Testis (tissue), 3 donors: ENCODE data around the gene TCERG1L. TPM values are rescaled to one million over a fixed set of nuclear protein-coding genes. Genes with fewer than 3 reads are reported as not detected.

Experiments used
- DNase-seq: peaks from one replicate; pipeline ENCODE4 v3.0.0-alpha.2; 2019
- H3K27ac ChIP-seq, 2 donors: fragments of 200-600 bp; sonication (generic); one replicate each; pipeline ENCODE4 v1.5.1; 2019
- H3K27me3 ChIP-seq: fragments of 200-600 bp; sonication (generic); one replicate; pipeline ENCODE4 v1.5.1; 2019
- H3K36me3 ChIP-seq: fragments of 200-600 bp; sonication (generic); one replicate; pipeline ENCODE4 v1.5.1; 2017; ENCODE audit warnings: low read depth; ENCODE audit errors: missing control alignments
- H3K4me1 ChIP-seq: fragments of 200-600 bp; sonication (generic); one replicate; pipeline ENCODE4 v1.5.1; 2019
- H3K4me3 ChIP-seq, 2 donors: fragments of 200-600 bp; sonication (generic); one replicate each; pipeline ENCODE4 v1.5.1; 2017 to 2019
- H3K9me3 ChIP-seq: fragments of 200-600 bp; sonication (generic); one replicate; pipeline ENCODE4 v1.5.1; 2017
- POLR2A ChIP-seq: fragments of 450-650 bp; IDR thresholded peaks from one replicate; pipeline ENCODE4 v1.6.1; 2017; ENCODE audit warnings: antibody characterized with exemption, mild to moderate bottlenecking, moderate library complexity
- WGBS, 2 donors: methylation state at CpG; one replicate each; pipeline ENCODE4 v1.1.5; 2018; 5-methylcytosine and 5-hydroxymethylcytosine counted together
- intact Hi-C: fragments of 100-400 bp; cut with DNase I; formaldehyde crosslinking; loops from one replicate; pipeline ENCODE4 v1.15.1; 2023; ENCODE audit warnings: low total_unique reads
- polyA plus RNA-seq: library from polyadenylated mRNA; stranded (reverse); fragments of 350-450 nt; fragmentation: Illumina TruSeq; extraction: RNeasy Lipid Tissue Mini Kit (QIAGEN cat#74804); gene quantifications from one replicate; pipeline ENCODE4 v1.2.3, GENCODE V29; 2014; ENCODE audit warnings: low read depth, low replicate concordance; ENCODE audit not compliant: insufficient read depth
- total RNA-seq, 2 donors: library from RNA; depleted of rRNA; stranded (reverse); fragments of >200 nt; gene quantifications; one replicate each; pipeline ENCODE4 v1.2.3, GENCODE V29; 2016
- TF ChIP-seq, protein P1 (sequence below), 3 experiments: fragments of 450-650 bp in 2 of 3; fragments of 200-600 bp in 1 of 3; sonication (generic) in 1 of 3; IDR thresholded peaks; one replicate each; pipeline ENCODE4 v1.5.1; 2016 to 2019; ENCODE audit warnings: antibody characterized with exemption in 3 of 3, mild to moderate bottlenecking in 2 of 3, moderate library complexity in 1 of 3

TCERG1L gene
- total and polyA plus RNA-seq, 3 donors from 2014 or later: 3.0 to 8.3 (median 7.7) TPM

DNA sequence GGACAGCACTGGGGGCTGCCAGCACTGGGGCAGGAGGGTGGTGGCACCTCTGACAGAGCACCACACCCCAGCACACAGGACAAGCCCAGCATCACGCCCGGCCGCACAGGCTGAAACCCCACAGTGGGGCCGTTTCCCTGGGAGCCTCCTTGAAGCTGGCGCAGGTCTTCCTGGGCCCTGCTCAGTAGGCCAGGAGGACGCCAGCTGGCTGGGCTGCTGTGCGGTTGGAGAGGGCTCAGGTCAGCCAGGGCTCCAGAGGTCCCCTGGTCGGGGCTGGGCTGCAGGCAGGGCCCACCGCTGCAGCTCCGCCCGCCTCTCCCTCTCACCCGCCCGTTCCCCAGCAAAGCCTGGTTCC, 137.3 kb downstream of the TCERG1L start:
- 78 to 88% methylated on average over 6 to 9 of the region's 13 CpGs for WGBS, 2 donors
- no peak for DNase-seq
- intact Hi-C loops: no loop called here
- H3K4me1 ChIP-seq: peaks cover 10% of the 10 kb centered on the region
- H3K27ac ChIP-seq: no peak overlapping the region
- H3K9me3 ChIP-seq: no peaks in the 10 kb centered on the region
- no peak overlapping the region for H3K4me3 ChIP-seq
- H3K27me3 ChIP-seq: no peaks in the 10 kb centered on the region
- TF ChIP-seq POLR2A: no peak
- TF ChIP-seq, protein P1, sequence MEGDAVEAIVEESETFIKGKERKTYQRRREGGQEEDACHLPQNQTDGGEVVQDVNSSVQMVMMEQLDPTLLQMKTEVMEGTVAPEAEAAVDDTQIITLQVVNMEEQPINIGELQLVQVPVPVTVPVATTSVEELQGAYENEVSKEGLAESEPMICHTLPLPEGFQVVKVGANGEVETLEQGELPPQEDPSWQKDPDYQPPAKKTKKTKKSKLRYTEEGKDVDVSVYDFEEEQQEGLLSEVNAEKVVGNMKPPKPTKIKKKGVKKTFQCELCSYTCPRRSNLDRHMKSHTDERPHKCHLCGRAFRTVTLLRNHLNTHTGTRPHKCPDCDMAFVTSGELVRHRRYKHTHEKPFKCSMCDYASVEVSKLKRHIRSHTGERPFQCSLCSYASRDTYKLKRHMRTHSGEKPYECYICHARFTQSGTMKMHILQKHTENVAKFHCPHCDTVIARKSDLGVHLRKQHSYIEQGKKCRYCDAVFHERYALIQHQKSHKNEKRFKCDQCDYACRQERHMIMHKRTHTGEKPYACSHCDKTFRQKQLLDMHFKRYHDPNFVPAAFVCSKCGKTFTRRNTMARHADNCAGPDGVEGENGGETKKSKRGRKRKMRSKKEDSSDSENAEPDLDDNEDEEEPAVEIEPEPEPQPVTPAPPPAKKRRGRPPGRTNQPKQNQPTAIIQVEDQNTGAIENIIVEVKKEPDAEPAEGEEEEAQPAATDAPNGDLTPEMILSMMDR (IDR thresholded peaks at IDR 0.05): no peak
- H3K36me3 ChIP-seq: no peaks in the 10 kb centered on the region

DNA sequence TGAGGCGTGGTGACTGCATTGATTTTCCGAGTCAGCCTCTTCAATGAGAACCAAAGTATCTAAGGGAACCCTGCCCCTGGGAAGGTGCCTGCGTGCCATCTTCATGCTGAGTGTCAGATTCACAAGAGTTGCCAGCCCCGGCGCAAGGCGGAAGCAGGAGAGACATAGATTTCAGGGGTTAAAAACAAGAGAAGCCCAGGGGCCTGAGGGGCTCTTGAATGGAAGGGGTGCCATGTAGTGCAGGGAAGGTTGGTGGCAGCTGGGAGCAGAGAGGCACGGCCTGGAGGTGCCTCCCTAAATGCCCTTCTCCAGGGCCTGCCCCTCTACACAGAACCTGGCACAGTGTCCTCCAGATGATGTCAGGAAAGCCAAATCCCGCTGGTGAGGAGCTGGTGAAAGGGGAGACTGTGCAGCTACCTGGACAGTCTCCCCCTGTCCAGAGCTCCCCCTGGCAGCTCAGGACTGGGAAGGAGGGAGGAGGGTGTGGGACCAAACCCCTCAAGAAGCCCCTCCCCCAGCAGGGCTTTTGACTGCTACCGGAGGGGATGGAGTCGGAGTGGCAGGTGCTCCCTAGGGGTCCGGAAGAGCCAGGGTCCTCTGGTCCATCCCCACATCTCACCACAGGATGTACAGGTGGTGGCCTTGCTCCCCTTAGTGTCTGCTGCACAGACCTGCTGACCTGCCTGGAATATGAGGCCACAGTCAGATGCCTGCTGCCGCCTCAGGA, 137.9 kb downstream of the TCERG1L start:
- Histone ChIP-seq H3K4me1 (peaks cover 10% of the 10 kb centered on the region), H3K27ac (no peak overlapping the region), H3K27me3 (no peaks in the 10 kb centered on the region), H3K9me3 (no peaks in the 10 kb centered on the region), H3K4me3 (no peak overlapping the region), H3K36me3 (no peaks in the 10 kb centered on the region)
- WGBS, 2 donors: 95% methylated on average over 10 to 12 of the region's 12 CpGs
- peak; percentile 9 for DNase-seq
- intact Hi-C loops: no loop called here
- TF ChIP-seq POLR2A: no peak
- TF ChIP-seq, protein P1 (IDR thresholded peaks at IDR 0.05): no peak

DNA sequence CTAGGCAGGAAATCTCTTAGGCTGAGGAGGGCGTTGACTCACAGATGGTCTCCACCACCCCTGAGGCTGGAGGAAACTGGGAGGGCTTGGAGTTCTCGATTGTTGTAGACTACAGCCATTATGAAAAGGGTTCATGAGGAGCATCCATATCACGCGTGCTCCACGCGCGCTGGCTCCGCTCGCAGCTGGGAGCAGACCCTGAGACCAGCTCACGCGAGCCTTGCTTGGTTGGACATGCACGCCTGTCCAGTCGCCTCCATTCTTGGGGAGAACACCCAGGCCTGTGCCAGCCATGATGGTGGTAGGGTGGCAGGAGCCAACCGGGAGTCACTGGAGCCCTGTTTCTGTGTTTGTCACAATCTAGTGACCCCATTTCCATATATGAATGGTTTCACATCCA, 139.1 kb downstream of the TCERG1L start:
- Histone ChIP-seq H3K4me3 (no peak overlapping the region), H3K36me3 (no peaks in the 10 kb centered on the region), H3K9me3 (no peaks in the 10 kb centered on the region), H3K4me1 (peaks cover 2% of the 10 kb centered on the region), H3K27me3 (no peaks in the 10 kb centered on the region), H3K27ac (no peak overlapping the region)
- intact Hi-C loops: no loop called here
- TF ChIP-seq, protein P1 (IDR thresholded peaks at IDR 0.05): no peak
- no peak for TF ChIP-seq POLR2A
- 90 to 93% methylated on average over 14 of the region's 14 CpGs for WGBS, 2 donors
- no peak for DNase-seq

DNA sequence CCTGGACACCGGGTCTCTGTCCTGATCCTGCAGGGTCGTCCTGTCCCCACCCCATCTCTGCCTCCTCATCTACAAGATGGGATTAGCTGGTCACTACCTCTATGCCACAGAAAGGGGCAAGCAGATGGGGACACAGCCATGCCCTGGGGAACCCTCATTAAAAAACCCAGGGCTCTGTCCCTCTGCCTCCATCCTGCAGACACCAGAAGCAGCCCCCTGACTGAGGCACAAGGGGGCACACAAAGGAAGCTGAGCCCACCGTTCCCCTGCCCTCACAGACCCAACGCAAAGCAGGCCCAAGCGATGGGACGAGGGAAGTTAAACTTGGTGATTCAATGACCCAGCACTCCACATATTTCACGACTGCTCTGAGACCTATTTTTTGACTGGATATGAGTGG, 142.4 kb downstream of the TCERG1L start:
- no peak overlapping the region for H3K27ac ChIP-seq
- no peak overlapping the region for H3K4me3 ChIP-seq
- no peaks in the 10 kb centered on the region for H3K9me3 ChIP-seq
- peak; percentile 6 for DNase-seq
- H3K36me3 ChIP-seq: no peaks in the 10 kb centered on the region
- TF ChIP-seq, protein P1 (IDR thresholded peaks at IDR 0.05): no peak
- TF ChIP-seq POLR2A: no peak
- H3K4me1 ChIP-seq: no peaks in the 10 kb centered on the region
- H3K27me3 ChIP-seq: no peaks in the 10 kb centered on the region
- intact Hi-C loops: no loop called here
- 93 to 94% methylated on average over 7 of the region's 7 CpGs for WGBS, 2 donors
